Measurements from ENCODE around the gene RNF146. TPM values are rescaled to one million over a fixed set of nuclear protein-coding genes. Genes with fewer than 3 reads are reported as not detected.

RNF146 gene
- polyA plus RNA-seq, 1 donor from 2014 or later, result 244 TPM

DNA sequence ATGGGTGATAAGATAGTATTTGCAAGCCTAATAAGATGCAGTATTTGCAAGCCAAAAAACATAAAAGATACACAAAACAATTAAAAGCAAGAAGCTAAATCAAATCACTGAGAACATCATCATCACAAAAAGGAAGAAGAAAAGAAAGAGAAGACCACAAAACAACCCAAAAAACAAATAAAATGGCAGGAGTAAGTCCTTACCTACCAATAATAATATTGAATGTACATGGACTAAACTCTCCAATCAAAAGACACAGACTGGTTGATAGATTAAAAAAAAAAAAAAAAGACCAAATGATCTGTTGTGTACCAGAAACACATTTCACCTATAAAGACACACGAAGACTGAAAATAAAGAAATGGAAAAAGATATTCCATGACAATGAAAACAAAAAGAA is 39.1 kb downstream of the RNF146 start:
- H3K27me3 ChIP-seq (ENCODE audit: insufficient read depth, low read depth, low read length), result no peaks in the 10 kb centered on the region
- H2AFZ ChIP-seq (ENCODE audit: low read depth, low read length), result no peak overlapping the region
- H3K9me3 ChIP-seq (ENCODE audit: low read length), result no peaks in the 10 kb centered on the region
- H3K36me3 ChIP-seq (ENCODE audit: insufficient read depth, low read length), result no peaks in the 10 kb centered on the region
- H3F3A ChIP-seq (ENCODE audit: insufficient read depth, low read length, poor library complexity, severe bottlenecking), result no peaks in the 10 kb centered on the region
- no peak overlapping the region for H3K4me3 ChIP-seq (ENCODE audit: low read length)
- H4K20me1 ChIP-seq (ENCODE audit: insufficient read depth), result no peaks in the 10 kb centered on the region
- H3K4me2 ChIP-seq (ENCODE audit: low read length), result no peak overlapping the region
- TF ChIP-seq, protein P1, sequence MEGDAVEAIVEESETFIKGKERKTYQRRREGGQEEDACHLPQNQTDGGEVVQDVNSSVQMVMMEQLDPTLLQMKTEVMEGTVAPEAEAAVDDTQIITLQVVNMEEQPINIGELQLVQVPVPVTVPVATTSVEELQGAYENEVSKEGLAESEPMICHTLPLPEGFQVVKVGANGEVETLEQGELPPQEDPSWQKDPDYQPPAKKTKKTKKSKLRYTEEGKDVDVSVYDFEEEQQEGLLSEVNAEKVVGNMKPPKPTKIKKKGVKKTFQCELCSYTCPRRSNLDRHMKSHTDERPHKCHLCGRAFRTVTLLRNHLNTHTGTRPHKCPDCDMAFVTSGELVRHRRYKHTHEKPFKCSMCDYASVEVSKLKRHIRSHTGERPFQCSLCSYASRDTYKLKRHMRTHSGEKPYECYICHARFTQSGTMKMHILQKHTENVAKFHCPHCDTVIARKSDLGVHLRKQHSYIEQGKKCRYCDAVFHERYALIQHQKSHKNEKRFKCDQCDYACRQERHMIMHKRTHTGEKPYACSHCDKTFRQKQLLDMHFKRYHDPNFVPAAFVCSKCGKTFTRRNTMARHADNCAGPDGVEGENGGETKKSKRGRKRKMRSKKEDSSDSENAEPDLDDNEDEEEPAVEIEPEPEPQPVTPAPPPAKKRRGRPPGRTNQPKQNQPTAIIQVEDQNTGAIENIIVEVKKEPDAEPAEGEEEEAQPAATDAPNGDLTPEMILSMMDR (IDR thresholded peaks at IDR 0.05; ENCODE audit: poor library complexity, severe bottlenecking), result no peak
- TF ChIP-seq MXI1 (conservative IDR thresholded peaks at IDR 0.05; ENCODE audit: poor library complexity, severe bottlenecking), result no peak
- no peak for TF ChIP-seq POLR2AphosphoS5 (IDR thresholded peaks at IDR 0.05)
- no peak for TF ChIP-seq EP300 (conservative IDR thresholded peaks at IDR 0.05; ENCODE audit: poor library complexity, severe bottlenecking)
- no peak for TF ChIP-seq TAF1 (IDR thresholded peaks at IDR 0.05; ENCODE audit: low read depth)
- TF ChIP-seq, protein P2, sequence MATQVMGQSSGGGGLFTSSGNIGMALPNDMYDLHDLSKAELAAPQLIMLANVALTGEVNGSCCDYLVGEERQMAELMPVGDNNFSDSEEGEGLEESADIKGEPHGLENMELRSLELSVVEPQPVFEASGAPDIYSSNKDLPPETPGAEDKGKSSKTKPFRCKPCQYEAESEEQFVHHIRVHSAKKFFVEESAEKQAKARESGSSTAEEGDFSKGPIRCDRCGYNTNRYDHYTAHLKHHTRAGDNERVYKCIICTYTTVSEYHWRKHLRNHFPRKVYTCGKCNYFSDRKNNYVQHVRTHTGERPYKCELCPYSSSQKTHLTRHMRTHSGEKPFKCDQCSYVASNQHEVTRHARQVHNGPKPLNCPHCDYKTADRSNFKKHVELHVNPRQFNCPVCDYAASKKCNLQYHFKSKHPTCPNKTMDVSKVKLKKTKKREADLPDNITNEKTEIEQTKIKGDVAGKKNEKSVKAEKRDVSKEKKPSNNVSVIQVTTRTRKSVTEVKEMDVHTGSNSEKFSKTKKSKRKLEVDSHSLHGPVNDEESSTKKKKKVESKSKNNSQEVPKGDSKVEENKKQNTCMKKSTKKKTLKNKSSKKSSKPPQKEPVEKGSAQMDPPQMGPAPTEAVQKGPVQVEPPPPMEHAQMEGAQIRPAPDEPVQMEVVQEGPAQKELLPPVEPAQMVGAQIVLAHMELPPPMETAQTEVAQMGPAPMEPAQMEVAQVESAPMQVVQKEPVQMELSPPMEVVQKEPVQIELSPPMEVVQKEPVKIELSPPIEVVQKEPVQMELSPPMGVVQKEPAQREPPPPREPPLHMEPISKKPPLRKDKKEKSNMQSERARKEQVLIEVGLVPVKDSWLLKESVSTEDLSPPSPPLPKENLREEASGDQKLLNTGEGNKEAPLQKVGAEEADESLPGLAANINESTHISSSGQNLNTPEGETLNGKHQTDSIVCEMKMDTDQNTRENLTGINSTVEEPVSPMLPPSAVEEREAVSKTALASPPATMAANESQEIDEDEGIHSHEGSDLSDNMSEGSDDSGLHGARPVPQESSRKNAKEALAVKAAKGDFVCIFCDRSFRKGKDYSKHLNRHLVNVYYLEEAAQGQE (IDR thresholded peaks at IDR 0.05; ENCODE audit: borderline replicate concordance), result no peak
- TF ChIP-seq RAD21 (conservative IDR thresholded peaks at IDR 0.05), result no peak
- no peak for TF ChIP-seq SMC3 (conservative IDR thresholded peaks at IDR 0.05; ENCODE audit: poor library complexity)
- TF ChIP-seq EZH2 (IDR thresholded peaks at IDR 0.05; ENCODE audit: borderline replicate concordance, insufficient read depth, low read length, poor library complexity, severe bottlenecking), result no peak
- no peak overlapping the region for H3K27ac ChIP-seq (ENCODE audit: low read length)
- H3K9ac ChIP-seq (ENCODE audit: low read length), result no peak overlapping the region
- no peaks in the 10 kb centered on the region for H3K79me2 ChIP-seq (replicated peaks; ENCODE audit: insufficient read depth, low read length)
- H3K9me2 ChIP-seq (ENCODE audit: insufficient read depth, low read length), result no peaks in the 10 kb centered on the region

DNA sequence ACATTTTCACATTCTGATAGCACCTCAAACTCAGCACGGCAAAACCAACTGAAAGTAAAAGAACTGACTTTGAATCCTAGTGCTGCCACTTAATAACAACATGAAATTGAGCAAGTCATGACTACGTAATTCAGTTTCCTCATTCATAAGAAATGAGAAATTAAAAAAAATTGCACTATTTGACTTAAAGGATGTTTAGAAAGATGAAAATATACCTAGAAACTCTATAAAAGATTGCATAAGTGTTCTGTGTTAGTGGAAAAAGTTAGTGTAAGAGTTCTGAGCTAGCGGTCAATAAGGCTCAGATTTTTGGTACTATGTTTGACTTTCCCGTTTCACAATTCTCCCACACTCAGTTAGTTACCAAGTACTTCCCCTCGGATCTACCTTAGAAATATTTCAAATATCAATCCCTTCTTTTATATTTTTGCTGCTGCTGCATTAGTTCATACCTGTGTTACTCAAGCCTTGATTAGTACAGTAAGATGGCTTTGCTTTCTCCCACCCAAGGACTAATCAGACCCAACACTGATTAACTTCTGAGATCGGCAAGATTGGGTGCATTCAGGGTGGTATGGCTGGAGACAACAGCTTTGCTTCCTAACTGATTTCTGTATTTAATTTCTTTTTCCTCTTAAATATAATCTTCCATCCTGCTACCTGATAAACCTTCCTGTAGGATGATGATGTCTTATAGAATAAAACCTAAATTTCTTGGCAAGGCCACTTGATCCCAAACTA is 50.9 kb downstream of the RNF146 start:
- Histone ChIP-seq H3K9me2 (ENCODE audit: insufficient read depth, low read length) (no peaks in the 10 kb centered on the region), H3K4me2 (ENCODE audit: low read length) (no peak overlapping the region), H3F3A (ENCODE audit: insufficient read depth, low read length, poor library complexity, severe bottlenecking) (no peaks in the 10 kb centered on the region), H3K36me3 (ENCODE audit: insufficient read depth, low read length) (no peaks in the 10 kb centered on the region), H3K9me3 (ENCODE audit: low read length) (no peaks in the 10 kb centered on the region), H3K4me3 (ENCODE audit: low read length) (no peak overlapping the region), H3K9ac (ENCODE audit: low read length) (no peak overlapping the region), H2AFZ (ENCODE audit: low read depth, low read length) (no peak overlapping the region), H3K79me2 (replicated peaks; ENCODE audit: insufficient read depth, low read length) (no peaks in the 10 kb centered on the region), H4K20me1 (ENCODE audit: insufficient read depth) (no peaks in the 10 kb centered on the region), H3K27me3 (ENCODE audit: insufficient read depth, low read depth, low read length) (no peaks in the 10 kb centered on the region), H3K27ac (ENCODE audit: low read length) (no peak overlapping the region)
- TF ChIP-seq SMC3 (conservative IDR thresholded peaks at IDR 0.05; ENCODE audit: poor library complexity) (no peak), RAD21 (conservative IDR thresholded peaks at IDR 0.05) (no peak), EP300 (conservative IDR thresholded peaks at IDR 0.05; ENCODE audit: poor library complexity, severe bottlenecking) (no peak), TAF1 (IDR thresholded peaks at IDR 0.05; ENCODE audit: low read depth) (no peak), EZH2 (IDR thresholded peaks at IDR 0.05; ENCODE audit: borderline replicate concordance, insufficient read depth, low read length, poor library complexity, severe bottlenecking) (no peak), MXI1 (conservative IDR thresholded peaks at IDR 0.05; ENCODE audit: poor library complexity, severe bottlenecking) (no peak), POLR2AphosphoS5 (IDR thresholded peaks at IDR 0.05) (no peak)
- TF ChIP-seq, protein P1 (IDR thresholded peaks at IDR 0.05; ENCODE audit: poor library complexity, severe bottlenecking), result no peak
- TF ChIP-seq, protein P2 (IDR thresholded peaks at IDR 0.05; ENCODE audit: borderline replicate concordance), result no peak
